Neural progenitor cell (in vitro differentiated cells): ENCODE data around the gene CCDC136. TPM values are rescaled to one million over a fixed set of nuclear protein-coding genes. Genes with fewer than 3 reads are reported as not detected.

Experiments used
- DNase-seq: peaks from one replicate; pipeline ENCODE4 v3.0.0-alpha.2; 2016; ENCODE audit warnings: low spot score
- H2AFZ ChIP-seq: fragments of 200-600 bp; sonication (generic); replicated peaks from 2 replicates; pipeline ENCODE4 v1.6.1; 2016; ENCODE audit warnings: antibody characterized with exemption
- H3F3A ChIP-seq: fragments of 200-600 bp; sonication (generic); 2 replicates; pipeline ENCODE4 v1.6.1; 2016; ENCODE audit warnings: antibody characterized with exemption, low read depth
- H3K27ac ChIP-seq: fragments of 200-600 bp; sonication (generic); 2 replicates; pipeline ENCODE4 v1.5.1; 2016; ENCODE audit warnings: mild to moderate bottlenecking
- H3K27me3 ChIP-seq: fragments of 200-600 bp; sonication (generic); 2 replicates; pipeline ENCODE4 v1.6.1; 2016; ENCODE audit warnings: mild to moderate bottlenecking, moderate library complexity
- H3K36me3 ChIP-seq: fragments of 200-600 bp; sonication (generic); 2 replicates; pipeline ENCODE4 v1.5.1; 2016
- H3K4me1 ChIP-seq: fragments of 200-600 bp; sonication (generic); 2 replicates; pipeline ENCODE4 v1.6.1; 2016; ENCODE audit warnings: mixed run types
- H3K4me2 ChIP-seq: fragments of 200-600 bp; sonication (generic); 2 replicates; pipeline ENCODE4 v1.6.1; 2016
- H3K4me3 ChIP-seq: fragments of 200-600 bp; sonication (generic); 2 replicates; pipeline ENCODE4 v1.5.1; 2016
- H3K79me2 ChIP-seq: fragments of 200-600 bp; sonication (generic); 2 replicates; pipeline ENCODE4 v1.6.1; 2016; ENCODE audit warnings: low read depth
- H3K9ac ChIP-seq: fragments of 200-600 bp; sonication (generic); 2 replicates; pipeline ENCODE4 v1.6.1; 2016
- H3K9me3 ChIP-seq: fragments of 200-600 bp; sonication (generic); 2 replicates; pipeline ENCODE4 v1.5.1; 2016; ENCODE audit warnings: low read depth
- H4K20me1 ChIP-seq: fragments of 200-600 bp; sonication (generic); 2 replicates; pipeline ENCODE4 v1.6.1; 2016; ENCODE audit warnings: low read depth
- H3K27ac Mint-ChIP-seq: 3 replicates; pipeline ENCODE4 v1.8.0; 2021; ENCODE audit warnings: mixed read lengths
- H3K27me3 Mint-ChIP-seq: 2 replicates; pipeline ENCODE4 v1.8.0; 2022; ENCODE audit warnings: low read depth, mild to moderate bottlenecking, inconsistent platforms, moderate library complexity, mixed read lengths; ENCODE audit not compliant: insufficient read depth
- H3K36me3 Mint-ChIP-seq: 3 replicates; pipeline ENCODE4 v1.8.0; 2021; ENCODE audit warnings: mixed read lengths
- H3K4me1 Mint-ChIP-seq: 3 replicates; pipeline ENCODE4 v1.8.0; 2021; ENCODE audit warnings: mixed read lengths
- H3K4me3 Mint-ChIP-seq: 3 replicates; pipeline ENCODE4 v1.8.0; 2021; ENCODE audit warnings: mild to moderate bottlenecking, moderate library complexity, mixed read lengths
- H3K9me3 Mint-ChIP-seq: 3 replicates; pipeline ENCODE4 v1.8.0; 2020; ENCODE audit warnings: mixed read lengths
- CTCF ChIP-seq: fragments of 200-600 bp; sonication (generic); IDR thresholded peaks from 2 replicates; pipeline ENCODE4 v1.5.1; 2017; ENCODE audit warnings: antibody characterized with exemption, mild to moderate bottlenecking
- EZH2 ChIP-seq: fragments of 200-600 bp; sonication (generic); IDR thresholded peaks from 2 replicates; pipeline ENCODE4 v1.6.1; 2017; ENCODE audit warnings: antibody characterized with exemption, mild to moderate bottlenecking, moderate library complexity
- EZH2phosphoT487 ChIP-seq: fragments of 200-600 bp; sonication (generic); IDR thresholded peaks from 2 replicates; pipeline ENCODE4 v1.6.1; 2017; ENCODE audit warnings: antibody characterized with exemption
- total RNA-seq: library from RNA; depleted of rRNA; stranded (reverse); fragments of >200 nt; gene quantifications from 2 replicates; pipeline ENCODE4 v1.2.3, GENCODE V29; 2015; ENCODE audit warnings: low replicate concordance

Gene CCDC136
- total RNA-seq, 1 donor from 2014 or later: 93.6 TPM

DNA sequence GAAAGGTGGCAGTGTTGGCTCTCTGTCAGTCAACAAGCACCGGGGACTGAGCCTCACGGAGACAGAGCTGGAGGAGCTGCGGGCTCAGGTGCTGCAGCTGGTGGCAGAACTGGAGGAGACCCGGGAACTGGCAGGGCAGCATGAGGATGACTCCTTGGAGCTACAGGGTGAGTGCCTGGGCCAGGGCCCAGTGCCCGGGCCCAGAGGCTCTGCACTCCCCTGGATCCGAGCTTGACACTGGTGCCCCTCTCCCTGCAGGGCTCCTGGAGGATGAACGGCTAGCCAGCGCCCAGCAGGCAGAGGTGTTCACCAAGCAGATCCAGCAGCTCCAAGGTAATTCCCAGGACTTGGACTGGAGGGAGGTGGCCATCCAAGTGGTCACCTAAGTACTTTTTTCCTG, 2.7 kb downstream of the CCDC136 start:
- Histone ChIP-seq H3K9ac (no peak overlapping the region), H3K36me3 (peaks cover 17% of the 10 kb centered on the region), H3K79me2 (peaks cover 21% of the 10 kb centered on the region), H2AFZ (no peak overlapping the region), H3K27ac (peak overlapping the region; percentile 94), H3K27me3 (no peaks in the 10 kb centered on the region), H3F3A (peaks cover 54% of the 10 kb centered on the region), H3K4me2 (peak overlapping the region; percentile 75), H4K20me1 (no peaks in the 10 kb centered on the region), H3K4me1 (peaks cover 49% of the 10 kb centered on the region), H3K9me3 (no peaks in the 10 kb centered on the region), H3K4me3 (peak overlapping the region; percentile 27)
- H3K27ac Mint-ChIP-seq: no peak overlapping the region
- TF ChIP-seq EZH2phosphoT487: no peak
- TF ChIP-seq EZH2: no peak
- TF ChIP-seq CTCF: no peak
- H3K27me3 Mint-ChIP-seq: peaks cover 4% of the 10 kb centered on the region
- H3K4me3 Mint-ChIP-seq: no peak overlapping the region
- H3K36me3 Mint-ChIP-seq: peaks cover 27% of the 10 kb centered on the region
- H3K9me3 Mint-ChIP-seq: no peaks in the 10 kb centered on the region
- DNase-seq: no peak
- H3K4me1 Mint-ChIP-seq: peaks cover 14% of the 10 kb centered on the region

DNA sequence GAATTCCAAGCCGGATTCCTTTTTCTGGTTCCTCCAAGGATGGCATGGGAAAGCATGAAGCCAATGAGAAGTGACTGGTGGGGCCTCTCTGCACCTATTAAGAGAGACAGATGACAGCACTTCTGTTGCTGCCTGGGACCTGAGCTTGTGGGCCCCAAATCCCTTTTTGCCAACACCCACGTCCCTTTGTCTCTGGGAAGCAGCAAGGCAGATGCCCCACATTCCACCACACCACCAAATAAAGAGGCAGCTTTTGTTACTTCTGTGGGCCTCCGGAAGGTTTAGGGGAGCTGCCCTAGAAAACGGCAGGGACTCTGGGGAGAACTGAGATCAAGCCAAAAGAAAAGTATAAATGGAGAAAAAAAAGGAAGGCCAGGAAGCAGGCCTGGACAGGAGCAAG, 3.4 kb downstream of the CCDC136 start:
- H3K4me3 ChIP-seq: peak overlapping the region; percentile 27
- DNase-seq: peak; percentile 77
- H3K27ac ChIP-seq: peak overlapping the region; percentile 94
- no peaks in the 10 kb centered on the region for H4K20me1 ChIP-seq
- peak overlapping the region; percentile 18 for H3K9ac ChIP-seq
- peaks cover 46% of the 10 kb centered on the region for H3K4me1 ChIP-seq
- Mint-ChIP-seq H3K4me1 (peaks cover 14% of the 10 kb centered on the region), H3K4me3 (no peak overlapping the region), H3K9me3 (no peaks in the 10 kb centered on the region), H3K27me3 (peaks cover 4% of the 10 kb centered on the region), H3K27ac (no peak overlapping the region), H3K36me3 (peaks cover 27% of the 10 kb centered on the region)
- no peaks in the 10 kb centered on the region for H3K9me3 ChIP-seq
- peaks cover 21% of the 10 kb centered on the region for H3K79me2 ChIP-seq
- H3K36me3 ChIP-seq: peaks cover 17% of the 10 kb centered on the region
- H3K4me2 ChIP-seq: peak overlapping the region; percentile 75
- TF ChIP-seq EZH2: no peak
- no peak for TF ChIP-seq CTCF
- TF ChIP-seq EZH2phosphoT487: no peak
- no peak overlapping the region for H2AFZ ChIP-seq
- peaks cover 50% of the 10 kb centered on the region for H3F3A ChIP-seq
- H3K27me3 ChIP-seq: no peaks in the 10 kb centered on the region

- H3K27ac Mint-ChIP-seq: peak overlapping the region; percentile 27
- no peak overlapping the region for H3K4me2 ChIP-seq
- no peak overlapping the region for H2AFZ ChIP-seq
Measured at GRCh38 chr7:128796327-128796726, 4.6 kb downstream of the CCDC136 start.

More at GRCh38 chr7:128796327-128796726, 4.6 kb downstream of the CCDC136 start:
- H4K20me1 ChIP-seq: no peaks in the 10 kb centered on the region
- H3K9me3 ChIP-seq: no peaks in the 10 kb centered on the region
- Mint-ChIP-seq H3K27me3 (peaks cover 2% of the 10 kb centered on the region), H3K9me3 (no peaks in the 10 kb centered on the region), H3K4me1 (peaks cover 10% of the 10 kb centered on the region), H3K36me3 (peaks cover 33% of the 10 kb centered on the region), H3K4me3 (no peak overlapping the region)
- H3K9ac ChIP-seq: no peak overlapping the region
- no peak for TF ChIP-seq EZH2phosphoT487
- TF ChIP-seq EZH2: no peak
- TF ChIP-seq CTCF: no peak
- H3K4me1 ChIP-seq: peaks cover 42% of the 10 kb centered on the region
- H3K36me3 ChIP-seq: peaks cover 17% of the 10 kb centered on the region
- DNase-seq: no peak
- H3K79me2 ChIP-seq: peaks cover 21% of the 10 kb centered on the region
- H3K27ac ChIP-seq: peak overlapping the region; percentile 53
- no peak overlapping the region for H3K4me3 ChIP-seq
- peaks cover 40% of the 10 kb centered on the region for H3F3A ChIP-seq
- no peaks in the 10 kb centered on the region for H3K27me3 ChIP-seq
